HCT116 (cell line): ENCODE measurements around the gene GJA10. TPM values are rescaled to one million over a fixed set of nuclear protein-coding genes. Genes with fewer than 3 reads are reported as not detected.

Experiments
- ATAC-seq: fragments of 200-7000 bp; cut with Tn5 transposase; 2 replicates; pipeline ENCODE4 v1.9.1; 2020; ENCODE audit warnings: mild to moderate bottlenecking, moderate library complexity
- BruUV-seq: library from RNA; stranded (reverse); fragments of 400-500 nt; replicated peaks from 2 replicates; lab custom pipeline; 2021; lab: Mats Ljungman, UMichigan
- CTCF ChIA-PET: fragments of 300-600 bp; sonication (Branson Sonifier 250); formaldehyde crosslinking; loops from one replicate; lab custom pipeline; 2021; ENCODE audit warnings: antibody characterized with exemption; lab: Charles Lee
- POLR2A ChIA-PET: fragments of 300-600, 350-600 bp; sonication (Branson Sonifier 250); formaldehyde crosslinking; loops from one replicate; lab custom pipeline; 2021; ENCODE audit warnings: antibody characterized with exemption; lab: Charles Lee
- RAD21 ChIA-PET, 2 experiments: fragments of 300-600 bp; sonication (Branson Sonifier 250); formaldehyde crosslinking; loops; one replicate each; lab custom pipeline; 2023; ENCODE audit warnings: low total read pairs in 2 of 2; ENCODE audit not compliant: uncharacterized antibody in 2 of 2, unreplicated experiment in 2 of 2, low non-redundant PET in 1 of 2; lab: Charles Lee
- DNase-seq: peaks from one replicate; pipeline ENCODE4 v3.0.0-alpha.2; 2010; ENCODE audit warnings: low read depth, low spot score
- H2AFZ ChIP-seq: fragments of 200-600 bp; shearing (Covaris generic), sonication (generic); 2 replicates; pipeline ENCODE4 v1.6.1; 2017; ENCODE audit warnings: low read depth, mixed run types, mixed read lengths, antibody characterized with exemption, low read length; ENCODE audit not compliant: poor library complexity, severe bottlenecking
- H3K27ac ChIP-seq: 2 replicates; pipeline ENCODE4 v1.5.1; 2012; ENCODE audit warnings: low read depth, low read length
- H3K27me3 ChIP-seq: fragments of 200-600 bp; sonication (generic); 2 replicates; pipeline ENCODE4 v1.6.1; 2016; ENCODE audit warnings: mixed run types, low read length, mixed read lengths; ENCODE audit not compliant: insufficient read depth
- H3K36me3 ChIP-seq, 2 experiments: fragments of 200-500 bp in 1 of 2; fragments of 200-600 bp in 1 of 2; sonication (Bioruptor generic) in 1 of 2; sonication (generic) in 1 of 2; 2 replicates each; pipeline versions ENCODE4 v1.5.1 to v1.6.1; 2014 to 2016; ENCODE audit warnings: low read length in 2 of 2, inconsistent platforms in 1 of 2, mixed read lengths in 1 of 2, mixed run types in 1 of 2; ENCODE audit not compliant: insufficient read depth in 2 of 2, control insufficient read depth in 1 of 2
- H3K4me1 ChIP-seq, 2 experiments: fragments of 200-600 bp in 1 of 2; sonication (generic) in 1 of 2; 2 replicates each; pipeline versions ENCODE4 v1.5.1 to v1.6.1; 2012 to 2017; ENCODE audit warnings: low read length in 2 of 2, inconsistent platforms in 1 of 2, mild to moderate bottlenecking in 1 of 2, mixed read lengths in 1 of 2, mixed run types in 1 of 2, moderate library complexity in 1 of 2; ENCODE audit not compliant: insufficient read depth in 2 of 2, control insufficient read depth in 1 of 2
- H3K4me2 ChIP-seq: fragments of 200-600 bp; sonication (generic); 2 replicates; pipeline ENCODE4 v1.6.1; 2017; ENCODE audit warnings: mixed run types, low read length, mixed read lengths
- H3K4me3 ChIP-seq, 2 experiments: fragments of 200-600 bp in 1 of 2; sonication (generic) in 1 of 2; replicated peaks in 1 of 2; 2 replicates each; pipeline ENCODE4 v1.5.1; 2011 to 2016; ENCODE audit warnings: low read length in 2 of 2, control low read depth in 1 of 2, low read depth in 1 of 2, mild to moderate bottlenecking in 1 of 2, mixed read lengths in 1 of 2, mixed run types in 1 of 2
- H3K79me2 ChIP-seq: fragments of 200-600 bp; sonication (generic); 2 replicates; pipeline ENCODE4 v1.6.1; 2017; ENCODE audit warnings: mild to moderate bottlenecking, mixed run types, low read length, moderate library complexity, mixed read lengths; ENCODE audit not compliant: insufficient read depth
- H3K9ac ChIP-seq: fragments of 200-600 bp; sonication (generic); 2 replicates; pipeline ENCODE4 v1.6.1; 2016; ENCODE audit warnings: low read length, mixed read lengths
- H3K9me2 ChIP-seq: fragments of 200-600 bp; sonication (generic), shearing (Covaris generic); 2 replicates; pipeline ENCODE4 v1.6.1; 2017; ENCODE audit warnings: mixed run types, mild to moderate bottlenecking, moderate library complexity; ENCODE audit not compliant: insufficient read depth
- H3K9me3 ChIP-seq, 2 experiments: fragments of 200-500 bp in 1 of 2; fragments of 200-600 bp in 1 of 2; sonication (Bioruptor generic) in 1 of 2; sonication (generic) in 1 of 2; 2 replicates each; pipeline ENCODE4 v1.6.1; 2014 to 2017; ENCODE audit warnings: low read length in 2 of 2, mixed read lengths in 2 of 2, inconsistent platforms in 1 of 2, low read depth in 1 of 2, mild to moderate bottlenecking in 1 of 2, mixed run types in 1 of 2, moderate library complexity in 1 of 2; ENCODE audit not compliant: control insufficient read depth in 1 of 2, insufficient read depth in 1 of 2
- H4K20me1 ChIP-seq: fragments of 200-600 bp; sonication (generic), shearing (Covaris generic); 2 replicates; pipeline ENCODE4 v1.6.1; 2017; ENCODE audit warnings: mixed run types, mild to moderate bottlenecking, moderate library complexity; ENCODE audit not compliant: insufficient read depth
- CBX3 ChIP-seq: IDR thresholded peaks from 2 replicates; pipeline ENCODE4 v1.6.1; 2012; ENCODE audit warnings: low read depth
- EGR1 ChIP-seq: IDR thresholded peaks from 2 replicates; pipeline ENCODE4 v1.6.1; 2012; ENCODE audit warnings: low read depth
- ELF1 ChIP-seq: IDR thresholded peaks from 2 replicates; pipeline ENCODE4 v1.6.1; 2012; ENCODE audit warnings: low read depth, borderline replicate concordance
- EZH2 ChIP-seq: fragments of 200-600 bp; sonication (generic); IDR thresholded peaks from 2 replicates; pipeline ENCODE4 v1.6.1; 2017; ENCODE audit warnings: antibody characterized with exemption, mixed run types
- EZH2phosphoT487 ChIP-seq: fragments of 200-600 bp; IDR thresholded peaks from 2 replicates; pipeline ENCODE4 v1.6.1; 2018; ENCODE audit warnings: antibody characterized with exemption, borderline replicate concordance
- FOSL1 ChIP-seq: IDR thresholded peaks from 2 replicates; pipeline ENCODE4 v1.6.1; 2012; ENCODE audit warnings: low read depth
- POLR2A ChIP-seq: IDR thresholded peaks from 2 replicates; pipeline ENCODE4 v1.7.0; 2011; ENCODE audit warnings: borderline replicate concordance; ENCODE audit not compliant: insufficient read depth, insufficient read length; ENCODE audit errors: extremely low read depth
- POLR2AphosphoS5 ChIP-seq: IDR thresholded peaks from 2 replicates; pipeline ENCODE4 v1.6.1; 2011; ENCODE audit warnings: mild to moderate bottlenecking, low read depth, low read length, moderate library complexity
- RAD21 ChIP-seq: IDR thresholded peaks from 2 replicates; pipeline ENCODE4 v1.6.1; 2012; ENCODE audit warnings: low read depth, mild to moderate bottlenecking
- SP1 ChIP-seq: IDR thresholded peaks from 2 replicates; pipeline ENCODE4 v1.6.1; 2012; ENCODE audit warnings: low read depth
- SRF ChIP-seq: IDR thresholded peaks from 2 replicates; pipeline ENCODE4 v1.6.1; 2012; ENCODE audit warnings: low read depth
- YY1 ChIP-seq: IDR thresholded peaks from 2 replicates; pipeline ENCODE4 v1.6.1; 2011; ENCODE audit warnings: low read length, low read depth, moderate library complexity, mild to moderate bottlenecking; ENCODE audit not compliant: insufficient replicate concordance; ENCODE audit errors: extremely low read depth
- ZFX ChIP-seq: fragments of 450-650 bp; IDR thresholded peaks from 2 replicates; pipeline ENCODE4 v1.6.1; 2017
- ZNF274 ChIP-seq: fragments of 200-500 bp; sonication (Bioruptor generic); IDR thresholded peaks from 2 replicates; pipeline ENCODE4 v1.6.1; 2014; ENCODE audit warnings: mild to moderate bottlenecking, low read depth, low read length, inconsistent platforms
- intact Hi-C: fragments of 100-400 bp; cut with micrococcal nuclease; formaldehyde crosslinking; loops from 2 replicates; pipeline ENCODE4 v1.10.0; 2022
- total RNA-seq: library from RNA; stranded (reverse); gene quantifications from one replicate; pipeline ENCODE4 v1.2.1, GENCODE V29; 2021; ENCODE audit not compliant: unreplicated experiment
- TF ChIP-seq, protein P1 (sequence below): IDR thresholded peaks from 2 replicates; pipeline ENCODE4 v1.6.1; 2012
- TF ChIP-seq, protein P2 (sequence below), 3 experiments: fragments of 200-600 bp in 1 of 3; sonication (generic) in 1 of 3; IDR thresholded peaks in 2 of 3; conservative IDR thresholded peaks in 1 of 3; 2 replicates each; pipeline ENCODE4 v1.5.1; 2012 to 2017; ENCODE audit warnings: low read depth in 2 of 3, low read length in 2 of 3, antibody characterized with exemption in 1 of 3, borderline replicate concordance in 1 of 3, control low read depth in 1 of 3, mild to moderate bottlenecking in 1 of 3, mixed read lengths in 1 of 3, mixed run types in 1 of 3, moderate library complexity in 1 of 3; ENCODE audit not compliant: insufficient read depth in 1 of 3
- TF ChIP-seq, protein P3 (sequence below): IDR thresholded peaks from 2 replicates; pipeline ENCODE4 v1.6.1; 2012; ENCODE audit warnings: low read depth

GJA10 gene
- total RNA-seq, 1 experiment from 2014 or later: not detected

DNA sequence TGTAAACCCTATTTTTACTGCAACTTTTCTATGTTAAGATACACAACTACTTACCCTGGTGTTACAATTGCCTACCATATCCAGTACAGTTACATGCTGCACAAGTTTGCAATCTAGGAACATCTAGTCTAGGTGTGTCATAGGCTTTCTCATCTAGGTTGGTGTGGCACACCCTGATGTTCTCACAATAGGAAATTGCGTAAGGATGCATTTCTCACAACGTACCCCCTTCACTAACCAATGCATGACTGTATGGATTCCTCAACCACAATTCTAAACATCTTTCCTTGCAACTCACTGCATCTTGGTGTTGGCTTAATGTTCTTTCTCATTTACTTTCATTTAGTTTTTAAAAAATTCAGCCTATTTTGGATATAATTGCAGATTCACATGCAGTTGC lies 31.6 kb downstream of the GJA10 start:
- Histone ChIP-seq H3K9ac (no peak overlapping the region), H3K4me2 (no peak overlapping the region), H3K4me1 (peaks cover 2 to 13% of the 10 kb centered on the region in 2 experiments; a peak in 3 of 4 replicates), H3K9me2 (no peaks in the 10 kb centered on the region), H3K27ac (no peak overlapping the region), H3K27me3 (no peaks in the 10 kb centered on the region), H3K4me3 (no peak overlapping the region), H2AFZ (no peak overlapping the region), H3K79me2 (no peaks in the 10 kb centered on the region), H4K20me1 (no peaks in the 10 kb centered on the region), H3K36me3 (no peaks in the 10 kb centered on the region), H3K9me3 (no peaks in the 10 kb centered on the region)
- ChIA-PET CTCF (no interaction called here), RAD21 (no interaction called here), POLR2A (no interaction called here)
- no peak for ATAC-seq
- no peak for DNase-seq
- intact Hi-C loops: no loop called here
- TF ChIP-seq RAD21 (no peak), FOSL1 (no peak), CBX3 (no peak), EGR1 (no peak), EZH2 (no peak), EZH2phosphoT487 (no peak), SRF (no peak), POLR2AphosphoS5 (no peak), POLR2A (no peak), YY1 (no peak), SP1 (no peak), ZNF274 (no peak), ELF1 (no peak), ZFX (no peak)
- TF ChIP-seq, protein P1, sequence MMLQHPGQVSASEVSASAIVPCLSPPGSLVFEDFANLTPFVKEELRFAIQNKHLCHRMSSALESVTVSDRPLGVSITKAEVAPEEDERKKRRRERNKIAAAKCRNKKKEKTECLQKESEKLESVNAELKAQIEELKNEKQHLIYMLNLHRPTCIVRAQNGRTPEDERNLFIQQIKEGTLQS: no peak
- TF ChIP-seq, protein P2, sequence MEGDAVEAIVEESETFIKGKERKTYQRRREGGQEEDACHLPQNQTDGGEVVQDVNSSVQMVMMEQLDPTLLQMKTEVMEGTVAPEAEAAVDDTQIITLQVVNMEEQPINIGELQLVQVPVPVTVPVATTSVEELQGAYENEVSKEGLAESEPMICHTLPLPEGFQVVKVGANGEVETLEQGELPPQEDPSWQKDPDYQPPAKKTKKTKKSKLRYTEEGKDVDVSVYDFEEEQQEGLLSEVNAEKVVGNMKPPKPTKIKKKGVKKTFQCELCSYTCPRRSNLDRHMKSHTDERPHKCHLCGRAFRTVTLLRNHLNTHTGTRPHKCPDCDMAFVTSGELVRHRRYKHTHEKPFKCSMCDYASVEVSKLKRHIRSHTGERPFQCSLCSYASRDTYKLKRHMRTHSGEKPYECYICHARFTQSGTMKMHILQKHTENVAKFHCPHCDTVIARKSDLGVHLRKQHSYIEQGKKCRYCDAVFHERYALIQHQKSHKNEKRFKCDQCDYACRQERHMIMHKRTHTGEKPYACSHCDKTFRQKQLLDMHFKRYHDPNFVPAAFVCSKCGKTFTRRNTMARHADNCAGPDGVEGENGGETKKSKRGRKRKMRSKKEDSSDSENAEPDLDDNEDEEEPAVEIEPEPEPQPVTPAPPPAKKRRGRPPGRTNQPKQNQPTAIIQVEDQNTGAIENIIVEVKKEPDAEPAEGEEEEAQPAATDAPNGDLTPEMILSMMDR (IDR thresholded peaks at IDR 0.05 in 2 of 3, conservative IDR thresholded peaks at IDR 0.05 in 1 of 3; ENCODE audit: borderline replicate concordance in 1 of 3, insufficient read depth in 1 of 3, low read depth in 2 of 3, low read length in 2 of 3): no peak
- TF ChIP-seq, protein P3, sequence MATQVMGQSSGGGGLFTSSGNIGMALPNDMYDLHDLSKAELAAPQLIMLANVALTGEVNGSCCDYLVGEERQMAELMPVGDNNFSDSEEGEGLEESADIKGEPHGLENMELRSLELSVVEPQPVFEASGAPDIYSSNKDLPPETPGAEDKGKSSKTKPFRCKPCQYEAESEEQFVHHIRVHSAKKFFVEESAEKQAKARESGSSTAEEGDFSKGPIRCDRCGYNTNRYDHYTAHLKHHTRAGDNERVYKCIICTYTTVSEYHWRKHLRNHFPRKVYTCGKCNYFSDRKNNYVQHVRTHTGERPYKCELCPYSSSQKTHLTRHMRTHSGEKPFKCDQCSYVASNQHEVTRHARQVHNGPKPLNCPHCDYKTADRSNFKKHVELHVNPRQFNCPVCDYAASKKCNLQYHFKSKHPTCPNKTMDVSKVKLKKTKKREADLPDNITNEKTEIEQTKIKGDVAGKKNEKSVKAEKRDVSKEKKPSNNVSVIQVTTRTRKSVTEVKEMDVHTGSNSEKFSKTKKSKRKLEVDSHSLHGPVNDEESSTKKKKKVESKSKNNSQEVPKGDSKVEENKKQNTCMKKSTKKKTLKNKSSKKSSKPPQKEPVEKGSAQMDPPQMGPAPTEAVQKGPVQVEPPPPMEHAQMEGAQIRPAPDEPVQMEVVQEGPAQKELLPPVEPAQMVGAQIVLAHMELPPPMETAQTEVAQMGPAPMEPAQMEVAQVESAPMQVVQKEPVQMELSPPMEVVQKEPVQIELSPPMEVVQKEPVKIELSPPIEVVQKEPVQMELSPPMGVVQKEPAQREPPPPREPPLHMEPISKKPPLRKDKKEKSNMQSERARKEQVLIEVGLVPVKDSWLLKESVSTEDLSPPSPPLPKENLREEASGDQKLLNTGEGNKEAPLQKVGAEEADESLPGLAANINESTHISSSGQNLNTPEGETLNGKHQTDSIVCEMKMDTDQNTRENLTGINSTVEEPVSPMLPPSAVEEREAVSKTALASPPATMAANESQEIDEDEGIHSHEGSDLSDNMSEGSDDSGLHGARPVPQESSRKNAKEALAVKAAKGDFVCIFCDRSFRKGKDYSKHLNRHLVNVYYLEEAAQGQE: no peak
- BruUV-seq: no TSS peak
